Adrenal gland (tissue), 12 donors: ENCODE results near the gene ESR2. TPM values are rescaled to one million over a fixed set of nuclear protein-coding genes. Genes with fewer than 3 reads are reported as not detected.

Experiments used
- DNase-seq, 7 donors: peaks; one replicate each; pipeline ENCODE4 v3.0.0-alpha.2; 2019 to 2020
- H3K27ac ChIP-seq, 5 donors: fragments of 200-600 bp; sonication (generic) in 4 of 5; 1 replicate in 3 of 5; 2 replicates in 2 of 5; pipeline versions ENCODE4 v1.5.1 to v1.8.0; 2016 to 2020; ENCODE audit warnings: mild to moderate bottlenecking in 1 of 5
- H3K27me3 ChIP-seq: fragments of 200-600 bp; 2 replicates; pipeline ENCODE4 v1.8.0; 2021
- H3K36me3 ChIP-seq, 2 donors: fragments of 200-600 bp; replicated peaks in 1 of 2; 1 replicate in 1 of 2; 2 replicates in 1 of 2; pipeline versions ENCODE4 v1.5.1 to v1.8.0; 2018 to 2022
- H3K4me1 ChIP-seq, 2 donors: fragments of 200-600 bp; replicated peaks in 1 of 2; 1 replicate in 1 of 2; 2 replicates in 1 of 2; pipeline versions ENCODE4 v1.5.1 to v1.8.0; 2018 to 2021
- H3K4me3 ChIP-seq, 4 donors: fragments of 200-600 bp; sonication (generic) in 3 of 4; one replicate each; pipeline ENCODE4 v1.5.1; 2016 to 2018
- H3K9me3 ChIP-seq, 3 donors: fragments of 200-600 bp; sonication (generic) in 1 of 3; replicated peaks in 1 of 3; 1 replicate in 2 of 3; 2 replicates in 1 of 3; pipeline versions ENCODE4 v1.5.1 to v1.8.0; 2016 to 2021
- CTCF ChIP-seq, 6 experiments: fragments of 450-650 bp in 4 of 6; fragments of 200-600 bp in 2 of 6; sonication (generic) in 1 of 6; IDR thresholded peaks; 1 replicate in 5 of 6; 2 replicates in 1 of 6; pipeline versions ENCODE4 v1.5.1 to v1.8.0; 2016 to 2021; ENCODE audit warnings: antibody characterized with exemption in 6 of 6, mild to moderate bottlenecking in 2 of 6, moderate library complexity in 1 of 6
- POLR2A ChIP-seq, 2 donors: fragments of 450-650 bp; IDR thresholded peaks; one replicate each; pipeline ENCODE4 v1.6.1; 2017; ENCODE audit warnings: antibody characterized with exemption in 2 of 2, mild to moderate bottlenecking in 2 of 2, moderate library complexity in 1 of 2
- WGBS, 4 donors: extraction: QIAGEN DNeasy Blood & Tissue Kit in 2 of 4; methylation state at CpG; one replicate each; pipeline versions ENCODE4 v1.1.5 to v1.1.7; 2013 to 2017; 5-methylcytosine and 5-hydroxymethylcytosine counted together
- intact Hi-C, 2 donors: fragments of 100-400 bp; cut with DNase I; formaldehyde crosslinking; loops; one replicate each; pipeline versions ENCODE4 v1.14.1 to v1.15.0; 2022 to 2023
- polyA plus RNA-seq, 3 donors: library from polyadenylated mRNA; stranded (reverse); fragments of 200-250 nt in 2 of 3; fragments of 350-450 nt in 1 of 3; fragmentation: Illumina TruSeq in 1 of 3; extraction: RNeasy Lipid Tissue Mini Kit (QIAGEN cat#74804) in 1 of 3; gene quantifications; one replicate each; pipeline ENCODE4 v1.2.3, GENCODE V29; 2013 to 2014
- total RNA-seq, 9 donors: library from RNA; depleted of rRNA in 4 of 9; stranded (reverse); fragments of >200 nt in 4 of 9; fragments of 120-200 nt in 1 of 9; fragmentation: NEBNext Ultra II Directional in 1 of 9; extraction: Animal tissue kit (Norgen Biotek cat#: 25700) in 1 of 9; gene quantifications; one replicate each; pipeline versions ENCODE4 v1.1.0 to v1.2.4, GENCODE V29; 2013 to 2023
- donor health status: healthy with polysubstance abuse.
- donor health status: Bipolar disorder and iron deficiency.
- donor health status: DM: yes; HTN: yes; CAD: no.
- donor health status: DM: no; HTN: no; CAD: no.
- donor health status: DM: no; HTN: no; CAD: no.
- donor health status: DM: yes; HTN: yes; CAD: no.

ESR2 gene
- total and polyA plus RNA-seq, 12 donors = 3.0 to 36.0 (median 18.8) TPM

GRCh38 chr14:64174922-64175782 is 119.0 kb downstream of the ESR2 start:
- Histone ChIP-seq H3K27ac (no peak overlapping the region), H3K4me3 (no peak overlapping the region), H3K27me3 (no peaks in the 10 kb centered on the region), H3K36me3 (no peaks in the 10 kb centered on the region), H3K9me3 (no peaks in the 10 kb centered on the region), H3K4me1 (peaks cover 0 to 5% of the 10 kb centered on the region in 2 donors)
- DNase-seq = no peak
- WGBS, 4 donors = 69 to 87% (median 79%) methylated on average over 2 of the region's 2 CpGs
- intact Hi-C loops = no loop called here
- TF ChIP-seq CTCF (IDR thresholded peaks at IDR 0.05) (no peak), POLR2A (IDR thresholded peaks at IDR 0.05) (no peak)

GRCh38 chr14:64170181-64170580 is 124.0 kb downstream of the ESR2 start:
- Histone ChIP-seq H3K27me3 (no peaks in the 10 kb centered on the region), H3K4me1 (peaks cover 6 to 9% of the 10 kb centered on the region in 2 donors), H3K4me3 (no peak overlapping the region), H3K36me3 (peaks cover 0 to 10% of the 10 kb centered on the region in 2 donors), H3K9me3 (no peaks in the 10 kb centered on the region), H3K27ac (no peak overlapping the region)
- DNase-seq = no peak
- WGBS, 4 donors = 88 to 95% (median 94%) methylated on average over 8 of the region's 8 CpGs
- TF ChIP-seq POLR2A (IDR thresholded peaks at IDR 0.05) = no peak
- no peak for TF ChIP-seq CTCF (IDR thresholded peaks at IDR 0.05)
- intact Hi-C loops = no loop called here

DNA sequence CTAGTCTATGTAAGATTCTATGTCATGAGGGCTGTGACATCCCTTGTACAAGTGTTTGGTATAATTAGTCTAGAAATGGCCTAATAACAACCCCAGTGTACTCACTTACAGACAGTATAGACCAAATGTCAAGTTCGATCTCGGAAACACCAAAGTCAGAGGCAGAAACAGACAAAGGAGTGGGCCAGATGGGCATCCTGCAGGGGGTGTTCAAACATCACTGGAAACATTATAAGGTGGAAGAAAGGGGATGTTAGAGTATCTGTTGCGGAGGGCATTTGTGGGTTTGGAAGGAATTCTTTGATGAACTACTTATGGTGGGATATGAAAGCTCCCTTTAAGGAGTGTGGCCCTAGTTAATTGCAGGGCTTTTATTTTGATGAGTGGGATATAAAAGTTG is 134.6 kb downstream of the ESR2 start:
- H3K27me3 ChIP-seq = no peaks in the 10 kb centered on the region
- H3K36me3 ChIP-seq = no peaks in the 10 kb centered on the region
- no peaks in the 10 kb centered on the region for H3K9me3 ChIP-seq
- H3K4me1 ChIP-seq = no peaks in the 10 kb centered on the region
- no peak overlapping the region for H3K27ac ChIP-seq
- TF ChIP-seq CTCF (IDR thresholded peaks at IDR 0.05) = peak in 4 of 6 experiments; percentile 16 to 25 (median 19)
- no peak for TF ChIP-seq POLR2A (IDR thresholded peaks at IDR 0.05)
- WGBS, 4 donors = 92 to 99% (median 94%) methylated on average over 3 of the region's 3 CpGs
- no peak overlapping the region for H3K4me3 ChIP-seq
- no peak for DNase-seq
- intact Hi-C loops = no loop called here

DNA sequence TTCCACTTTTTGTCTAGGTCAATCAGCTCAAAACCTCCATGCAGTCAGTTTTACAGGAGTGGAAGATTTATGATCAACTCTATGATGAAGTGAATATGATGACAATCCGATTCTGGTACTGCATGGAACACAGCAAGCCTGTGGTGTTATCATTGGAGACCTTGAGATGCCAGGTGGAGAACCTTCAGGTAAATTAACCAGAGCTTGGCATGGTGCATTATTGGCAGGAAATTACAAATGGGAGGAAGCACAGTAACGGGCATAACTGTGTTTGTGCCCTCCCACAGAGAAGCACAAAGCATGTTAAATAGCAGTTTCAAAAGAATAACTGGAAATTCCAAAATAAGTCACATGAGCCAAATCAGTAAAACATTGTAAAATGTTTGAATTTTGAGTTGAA is 135.6 kb downstream of the ESR2 start:
- Histone ChIP-seq H3K36me3 (no peaks in the 10 kb centered on the region), H3K4me3 (no peak overlapping the region), H3K9me3 (no peaks in the 10 kb centered on the region), H3K27ac (no peak overlapping the region), H3K27me3 (no peaks in the 10 kb centered on the region), H3K4me1 (no peaks in the 10 kb centered on the region)
- no peak for DNase-seq
- intact Hi-C loops = no loop called here
- WGBS, 4 donors = 82 to 98% (median 89%) methylated on average over 2 of the region's 2 CpGs
- TF ChIP-seq POLR2A (IDR thresholded peaks at IDR 0.05) (no peak), CTCF (IDR thresholded peaks at IDR 0.05) (no peak)
